K562 (cell line): ENCODE measurements around the gene MRPL41. TPM values are rescaled to one million over a fixed set of nuclear protein-coding genes. Genes with fewer than 3 reads are reported as not detected.

Experiments
- ATAC-seq: fragments of 200-7000 bp; cut with Tn5 transposase; 3 replicates; pipeline ENCODE4 v1.9.1; 2020; ENCODE audit warnings: moderate library complexity
- BruUV-seq: library from RNA; stranded (reverse); fragments of 400-500 nt; replicated peaks from 2 replicates; lab custom pipeline; 2021; lab: Mats Ljungman, UMichigan
- CTCF ChIA-PET: fragments of 300-600 bp; formaldehyde crosslinking; extraction: SDS; loops from one replicate; lab custom pipeline; 2021; ENCODE audit warnings: low intra/inter-chr PET ratio; lab: Yijun Ruan, JAX
- POLR2A ChIA-PET: fragments of 300-600, 350-650 bp; sonication (Branson Sonifier 250); formaldehyde crosslinking; extraction: SDS; loops from one replicate; lab custom pipeline; 2021; ENCODE audit warnings: antibody characterized with exemption, inconsistent platforms; lab: Yijun Ruan, JAX
- DNase-seq, 4 experiments: peaks; one replicate each; pipeline versions ENCODE4 v3.0.0 to v3.0.0-alpha.2; 2011 to 2018; ENCODE audit warnings: low spot score in 3 of 4, mixed read lengths in 3 of 4; ENCODE audit errors: extremely low read depth in 1 of 4
- FAIRE-seq: peaks from 2 replicates; lab custom pipeline; 2011; peaks lifted over from hg19 to GRCh38; lab: Jason Lieb, UNC
- H2AFZ ChIP-seq: 2 replicates; pipeline ENCODE4 v1.6.0; 2011; ENCODE audit warnings: low read depth, low read length, control low read depth, inconsistent platforms
- H3K27ac ChIP-seq: fragments of 200-600 bp; 3 replicates; pipeline ENCODE4 v1.8.0; 2011; ENCODE audit warnings: low read depth, mild to moderate bottlenecking, control low read depth, inconsistent platforms, low read length, moderate library complexity, mixed read lengths; ENCODE audit errors: extremely low read depth
- H3K27me3 ChIP-seq, 2 experiments: fragments of 300-600 bp in 1 of 2; 2 replicates in 1 of 2; 3 replicates in 1 of 2; pipeline versions ENCODE4 v1.6.0 to v1.8.0; 2011; ENCODE audit warnings: inconsistent platforms in 2 of 2, low read length in 2 of 2, mild to moderate bottlenecking in 1 of 2, mixed read lengths in 1 of 2, moderate library complexity in 1 of 2; ENCODE audit not compliant: control insufficient read depth in 2 of 2, insufficient read depth in 2 of 2
- H3K36me3 ChIP-seq: fragments of 300-600 bp; 3 replicates; pipeline ENCODE4 v1.8.0; 2011; ENCODE audit warnings: mild to moderate bottlenecking, low read length, inconsistent platforms; ENCODE audit not compliant: control insufficient read depth, insufficient read depth
- H3K4me1 ChIP-seq, 2 experiments: fragments of 200-600 bp in 1 of 2; replicated peaks in 1 of 2; 2 replicates in 1 of 2; 3 replicates in 1 of 2; pipeline versions ENCODE4 v1.5.1 to v1.8.0; 2011; ENCODE audit warnings: inconsistent platforms in 2 of 2, low read length in 2 of 2, mild to moderate bottlenecking in 1 of 2, mixed read lengths in 1 of 2, moderate library complexity in 1 of 2; ENCODE audit not compliant: control insufficient read depth in 2 of 2, insufficient read depth in 2 of 2
- H3K4me2 ChIP-seq: 2 replicates; pipeline ENCODE4 v1.6.1; 2011; ENCODE audit warnings: low read length, control low read depth, inconsistent platforms, mixed read lengths; ENCODE audit not compliant: insufficient read depth
- H3K4me3 ChIP-seq: fragments of 200-600 bp; sonication (generic), shearing (Covaris generic); 2 replicates; pipeline ENCODE4 v1.5.1; 2016; ENCODE audit warnings: control low read depth, inconsistent platforms
- H3K79me2 ChIP-seq: fragments of 200-600 bp; 3 replicates; pipeline ENCODE4 v1.8.0; 2011; ENCODE audit warnings: low read length, inconsistent platforms; ENCODE audit not compliant: control insufficient read depth, insufficient read depth
- H3K9ac ChIP-seq, 2 experiments: 2 replicates each; pipeline versions ENCODE4 v1.6.0 to v1.6.1; 2011; ENCODE audit warnings: low read depth in 2 of 2, low read length in 2 of 2, control low read depth in 1 of 2, inconsistent platforms in 1 of 2, mild to moderate bottlenecking in 1 of 2, mixed read lengths in 1 of 2; ENCODE audit not compliant: insufficient read depth in 1 of 2
- H3K9me1 ChIP-seq: one replicate; pipeline ENCODE4 v1.6.0; 2011; ENCODE audit warnings: inconsistent platforms, mild to moderate bottlenecking, low read length, moderate library complexity; ENCODE audit not compliant: control insufficient read depth, insufficient read depth
- H3K9me3 ChIP-seq: replicated peaks from 2 replicates; pipeline ENCODE4 v1.5.1; 2011; ENCODE audit warnings: low read depth, low read length, inconsistent platforms; ENCODE audit not compliant: control insufficient read depth, insufficient read depth
- H4K20me1 ChIP-seq: replicated peaks from 2 replicates; pipeline ENCODE4 v1.6.1; 2011; ENCODE audit warnings: low read length, inconsistent platforms, mixed read lengths; ENCODE audit not compliant: control insufficient read depth, insufficient read depth
- CEBPG ChIP-seq, 3 experiments: fragments of 200-800 bp in 1 of 3; sonication (Bioruptor generic) in 1 of 3; sonication (generic) in 1 of 3; formaldehyde crosslinking in 1 of 3; IDR thresholded peaks in 2 of 3; conservative IDR thresholded peaks in 1 of 3; 2 replicates each; pipeline versions ENCODE4 v1.6.1 to v1.8.0; 2016 to 2022; ENCODE audit warnings: missing compliant biosample characterization in 2 of 3, missing genetic modification characterization in 2 of 3, mild to moderate bottlenecking in 1 of 3, missing genetic modification reagents in 1 of 3
- FOSL1 ChIP-seq: fragments of 200-800 bp; sonication (Bioruptor generic); conservative IDR thresholded peaks from 2 replicates; pipeline ENCODE4 v1.6.1; 2016; ENCODE audit warnings: missing genetic modification characterization, missing compliant biosample characterization
- HDAC2 ChIP-seq: fragments of 450-650 bp; IDR thresholded peaks from 2 replicates; pipeline ENCODE4 v1.6.1; 2016; ENCODE audit warnings: mild to moderate bottlenecking
- HNRNPK ChIP-seq: fragments of 200-400 bp; formaldehyde crosslinking; IDR thresholded peaks from one replicate; pipeline ENCODE4 v1.6.1; 2018; ENCODE audit warnings: mild to moderate bottlenecking, low read depth, low read length; ENCODE audit not compliant: poor library complexity, severe bottlenecking
- PHF21A ChIP-seq: fragments of 450-650 bp; IDR thresholded peaks from 2 replicates; pipeline ENCODE4 v1.6.1; 2017; ENCODE audit warnings: low read depth, borderline replicate concordance
- RBFOX2 ChIP-seq: fragments of 200-400 bp; formaldehyde crosslinking; IDR thresholded peaks from 2 replicates; pipeline ENCODE4 v1.6.1; 2017; ENCODE audit warnings: low read depth, mild to moderate bottlenecking, low read length, moderate library complexity
- STAG1 ChIP-seq: sonication (generic); formaldehyde crosslinking; IDR thresholded peaks from 2 replicates; pipeline ENCODE4 v1.5.0; 2020; ENCODE audit warnings: missing genetic modification reagents, borderline replicate concordance
- TEAD4 ChIP-seq, 2 experiments: sonication (generic) in 1 of 2; formaldehyde crosslinking in 1 of 2; IDR thresholded peaks; 2 replicates each; pipeline versions ENCODE4 v1.6.1 to v1.8.0; 2012 to 2022; ENCODE audit warnings: borderline replicate concordance in 1 of 2, inconsistent platforms in 1 of 2, low read length in 1 of 2, mild to moderate bottlenecking in 1 of 2, missing genetic modification reagents in 1 of 2
- ZNF699 ChIP-seq: fragments of 250-450 bp; sonication (Bioruptor Pico); IDR thresholded peaks from 2 replicates; pipeline ENCODE4 v1.8.0; 2021; ENCODE audit warnings: mild to moderate bottlenecking, moderate library complexity; ENCODE audit not compliant: insufficient replicate concordance
- WGBS: fragments of 100-300 bp; shearing (Covaris generic); methylation state at CpG from one replicate; pipeline ENCODE4 v1.1.6; 2016; ENCODE audit warnings: low coverage, mixed read lengths; ENCODE audit not compliant: insufficient coverage; ENCODE audit errors: missing lambda C conversion rate; 5-methylcytosine and 5-hydroxymethylcytosine counted together
- in situ Hi-C: fragments of 300-500 bp; cut with MboI; formaldehyde crosslinking; loops from 4 replicates; pipeline ENCODE4 v1.15.0; 2018; ENCODE audit warnings: inconsistent platforms, mixed read lengths
- intact Hi-C: fragments of 100-400 bp; cut with micrococcal nuclease; formaldehyde crosslinking; loops from 2 replicates; pipeline ENCODE4 v1.14.2; 2022
- polyA plus RNA-seq, 8 experiments: library from polyadenylated mRNA; depleted of rRNA in 4 of 8; stranded (reverse) in 5 of 8; unstranded in 3 of 8; fragments of >200 nt; fragmentation: Nextera tagmentation in 2 of 8; fragmentation: Illumina TruSeq in 1 of 8; extraction: Ambion mirVana in 2 of 8; extraction: Trizol in 1 of 8; gene quantifications; 2 replicates each; pipeline versions ENCODE4 v1.2.1 to v1.2.3, GENCODE V29; 2011 to 2014; ENCODE audit warnings: inconsistent platforms in 1 of 8, missing spikeins in 1 of 8
- total RNA-seq, 7 experiments: library from RNA; depleted of rRNA in 6 of 7; stranded (reverse); fragments of >200 nt in 6 of 7; fragmentation: Illumina TruSeq in 2 of 7; extraction: Trizol in 2 of 7; gene quantifications; 2 replicates each; pipeline versions ENCODE4 v1.2.1 to v1.2.3, GENCODE V29; 2011 to 2021; ENCODE audit warnings: low replicate concordance in 1 of 7

Gene MRPL41
- total and polyA plus RNA-seq, 9 of the 15 experiments (the other 6 are each of a cell fraction or from before 2014, with no cell fraction given) = 2.6 to 259 (median 21.6) TPM

DNA sequence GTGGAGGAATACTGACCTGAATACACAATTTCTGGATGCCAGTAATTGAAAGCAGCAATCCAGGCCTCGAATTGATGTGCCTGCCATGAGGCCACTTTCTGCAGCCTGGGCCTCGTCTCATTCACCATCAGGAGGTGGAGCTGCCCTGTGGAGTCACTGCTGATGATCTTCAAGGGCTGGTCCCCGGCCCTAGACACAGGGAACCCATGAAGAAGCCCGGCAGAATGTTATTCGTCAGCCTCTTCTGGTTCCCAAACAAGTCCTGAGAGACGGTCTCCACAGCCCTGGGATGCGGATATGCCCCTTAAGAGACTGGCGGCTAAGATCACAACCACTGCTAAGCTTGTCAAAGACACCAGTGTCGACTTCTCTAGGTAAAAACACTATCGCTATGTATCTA, 22.5 kb downstream of the MRPL41 start:
- in situ Hi-C loops (no loop called here), intact Hi-C loops (no loop called here)
- no peaks in the 10 kb centered on the region for H3K9me3 ChIP-seq
- H3K4me3 ChIP-seq = no peak overlapping the region
- H3K79me2 ChIP-seq = peaks cover 48% of the 10 kb centered on the region
- ChIA-PET POLR2A (interaction anchor here (0.6 kb wide), 1 partner anchor 273 kb away, joined by 3 read pairs; no protein-coding TSS in a partner anchor), CTCF (no interaction called here)
- H3K9me1 ChIP-seq = peaks cover 7% of the 10 kb centered on the region
- no peaks in the 10 kb centered on the region for H3K27me3 ChIP-seq
- BruUV-seq = no TSS peak
- H3K4me2 ChIP-seq = no peak overlapping the region
- no peak overlapping the region for H3K9ac ChIP-seq
- no peaks in the 10 kb centered on the region; the same call in 1 of the 2 replicates for H4K20me1 ChIP-seq
- ATAC-seq = no peak
- no peak overlapping the region for H3K27ac ChIP-seq
- peaks cover 27 to 31% of the 10 kb centered on the region in 2 experiments for H3K4me1 ChIP-seq
- DNase-seq = no peak
- 84% methylated on average over 9 of the region's 10 CpGs for WGBS
- FAIRE-seq = no peak
- TF ChIP-seq STAG1 (CRISPR knock-in tag) = no peak
- TF ChIP-seq RBFOX2 = 0 out of 2 replicates have a peak, but pooled peaks have one; percentile 1
- H3K36me3 ChIP-seq = peaks cover 63% of the 10 kb centered on the region
- no peak overlapping the region for H2AFZ ChIP-seq

DNA sequence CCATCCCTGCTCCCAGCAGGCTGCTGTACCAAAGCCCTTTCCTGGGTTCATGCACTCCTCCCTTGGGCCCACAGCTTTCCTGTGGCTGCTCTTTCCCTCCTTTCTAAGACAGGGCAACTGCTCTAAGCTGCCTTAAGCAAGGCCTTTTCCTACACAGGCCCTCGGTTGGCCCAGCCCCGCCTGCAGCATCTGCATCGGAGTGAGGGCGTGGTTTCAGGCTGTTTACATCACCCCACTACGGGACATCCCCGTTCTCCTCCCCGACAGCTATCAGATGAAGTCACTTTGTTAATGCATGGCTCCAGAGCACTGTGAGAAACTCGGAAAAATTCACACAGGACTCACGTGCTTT, 23.7 kb downstream of the MRPL41 start:
- Histone ChIP-seq H3K9ac (peak overlapping the region; percentile 35 to 80; a peak in 3 of 4 replicates), H3K4me3 (no peak overlapping the region), H3K4me2 (peak overlapping the region; percentile 64), H3K27me3 (no peaks in the 10 kb centered on the region), H4K20me1 (no peaks in the 10 kb centered on the region; the same call in 1 of the 2 replicates), H3K9me1 (peaks cover 7% of the 10 kb centered on the region), H3K36me3 (peaks cover 62% of the 10 kb centered on the region), H3K79me2 (peaks cover 48% of the 10 kb centered on the region), H2AFZ (no peak overlapping the region), H3K9me3 (no peaks in the 10 kb centered on the region), H3K27ac (peak overlapping the region; percentile 53; the same call in 2 of the 3 replicates), H3K4me1 (peaks cover 27 to 40% of the 10 kb centered on the region in 2 experiments)
- 36% methylated on average over 9 of the region's 9 CpGs for WGBS
- FAIRE-seq (peak; percentile 60), DNase-seq (peak; percentile 46 to 69 (median 47)), ATAC-seq (peak; percentile 65)
- BruUV-seq = no TSS peak
- in situ Hi-C loops = no loop called here
- ChIA-PET POLR2A (no interaction called here), CTCF (no interaction called here)
- intact Hi-C loops = no loop called here
- TF ChIP-seq FOSL1 (tag) (no peak), TEAD4 (IDR thresholded peaks at IDR 0.05; ENCODE audit: low read length) (no peak), TEAD4 (CRISPR knock-in tag; IDR thresholded peaks at IDR 0.05; ENCODE audit: borderline replicate concordance) (no peak), HDAC2 (peak; percentile 41; the same call in 1 of the 2 replicates), PHF21A (no peak), CEBPG (CRISPR knock-in tag; IDR thresholded peaks at IDR 0.05) (peak; percentile 85), CEBPG (tag; conservative IDR thresholded peaks at IDR 0.05 in 1 of 2, IDR thresholded peaks at IDR 0.05 in 1 of 2) (peak; percentile 13 to 47; a peak in 2 of 4 replicates), ZNF699 (no peak), HNRNPK (no peak)
